ENCODE data around the gene XRCC5.
"Not testable (repeated sequence)": the region's sequence is repeated elsewhere in the genome, so short reads cannot be mapped to it uniquely, and the experiment has no call there.

Gene XRCC5

GRCh38 chr2:216205486-216205885 is 96.3 kb downstream of the XRCC5 start:
- no peak for DNase-seq

- no peak for DNase-seq
Measured at GRCh38 chr2:216206041-216206703, 97.0 kb downstream of the XRCC5 start.

GRCh38 chr2:216206821-216207220 is 97.7 kb downstream of the XRCC5 start:
- no peak for DNase-seq

DNA sequence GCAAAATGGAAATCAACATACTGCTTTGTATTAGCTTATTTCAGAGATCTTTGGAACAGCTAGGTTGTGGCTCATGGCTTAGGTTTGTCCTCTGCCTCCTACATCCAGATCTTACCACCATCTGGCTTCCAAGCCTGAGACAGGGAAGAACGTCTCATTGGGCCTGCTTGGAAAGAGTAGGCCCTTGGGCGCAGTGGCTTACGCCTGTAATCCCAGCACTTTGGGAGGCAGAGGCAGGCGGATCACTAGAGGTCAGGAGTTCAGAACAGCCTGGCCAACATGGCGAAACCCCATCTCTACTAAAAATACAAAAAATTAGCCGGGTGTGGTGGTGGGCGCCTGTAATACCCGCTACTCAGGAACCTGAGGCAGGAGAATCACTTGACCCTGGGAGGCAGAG is 99.5 kb downstream of the XRCC5 start:
- not testable (repeated sequence) for DNase-seq

DNA sequence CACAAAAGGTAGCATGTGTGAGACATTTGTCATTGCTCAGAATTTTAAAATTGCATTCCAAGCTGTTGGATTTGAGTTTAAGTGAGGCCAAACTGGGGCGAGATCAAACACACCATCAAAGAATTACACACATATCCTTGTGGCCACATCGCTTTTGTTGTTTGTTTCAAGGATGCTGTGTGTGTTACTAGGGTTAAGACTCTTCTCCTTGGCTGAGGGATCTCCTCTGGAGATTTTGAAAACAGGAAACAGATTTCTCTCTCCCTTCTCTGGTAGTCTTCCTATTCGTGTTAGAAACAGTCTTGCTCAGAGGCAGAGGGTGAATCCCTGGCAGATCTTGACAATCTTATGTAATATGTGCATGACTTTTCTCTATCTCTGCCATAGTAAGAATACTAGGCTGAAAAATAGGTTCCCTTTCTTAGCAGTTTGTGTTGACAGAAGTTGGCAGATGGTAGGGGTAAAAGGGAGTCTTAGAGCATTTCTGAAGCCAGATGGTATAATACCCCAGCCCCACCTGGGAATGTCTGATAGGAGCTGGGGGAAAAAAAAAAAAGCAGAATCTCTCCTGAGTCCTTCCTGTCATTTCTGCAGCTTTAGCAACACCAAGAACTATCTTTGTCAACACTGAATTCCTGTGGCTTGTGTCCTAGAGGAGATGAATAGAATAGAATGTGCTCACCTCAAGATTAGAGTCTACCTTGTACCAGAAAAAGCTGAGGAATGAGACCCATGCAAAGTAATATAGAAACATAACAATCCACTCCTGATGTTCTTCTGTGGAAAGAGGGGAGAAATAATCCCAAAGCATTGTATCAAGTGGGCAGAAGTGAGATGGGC is 101.8 kb downstream of the XRCC5 start:
- no peak for DNase-seq

- no peak for DNase-seq
Measured at GRCh38 chr2:216211614-216212145, 102.5 kb downstream of the XRCC5 start.

- no peak for DNase-seq
Measured at GRCh38 chr2:216214768-216215167, 105.6 kb downstream of the XRCC5 start.

GRCh38 chr2:216215658-216216390 is 106.7 kb downstream of the XRCC5 start:
- no peak for DNase-seq

GRCh38 chr2:216216951-216217903 is 108.1 kb downstream of the XRCC5 start:
- DNase-seq = no peak

- no peak for DNase-seq
Measured at GRCh38 chr2:216217904-216218260, 108.7 kb downstream of the XRCC5 start.

GRCh38 chr2:216219861-216220260 is 110.7 kb downstream of the XRCC5 start:
- DNase-seq = no peak

DNA sequence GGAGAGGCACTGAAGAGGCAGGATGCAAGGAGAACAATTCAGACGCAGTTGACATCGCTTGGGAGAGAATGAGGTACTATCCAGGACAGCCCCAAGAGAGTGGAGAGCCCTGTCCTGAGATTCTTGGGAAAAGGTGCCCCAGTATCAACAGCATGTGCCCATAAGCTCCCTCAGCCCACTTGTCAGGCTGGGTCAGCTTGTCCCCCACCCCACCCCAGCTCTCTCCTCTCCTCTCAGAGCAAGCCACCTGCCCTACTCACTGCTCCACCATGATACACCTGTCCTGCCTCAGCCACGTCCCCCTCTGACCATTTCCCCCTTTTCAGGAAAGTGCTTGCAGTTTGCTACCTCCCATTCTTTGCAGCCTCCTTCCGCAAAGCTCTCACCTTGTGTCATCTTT is 111.8 kb downstream of the XRCC5 start:
- DNase-seq = no peak

- DNase-seq = no peak
Measured at GRCh38 chr2:216221811-216222210, 112.7 kb downstream of the XRCC5 start.

DNA sequence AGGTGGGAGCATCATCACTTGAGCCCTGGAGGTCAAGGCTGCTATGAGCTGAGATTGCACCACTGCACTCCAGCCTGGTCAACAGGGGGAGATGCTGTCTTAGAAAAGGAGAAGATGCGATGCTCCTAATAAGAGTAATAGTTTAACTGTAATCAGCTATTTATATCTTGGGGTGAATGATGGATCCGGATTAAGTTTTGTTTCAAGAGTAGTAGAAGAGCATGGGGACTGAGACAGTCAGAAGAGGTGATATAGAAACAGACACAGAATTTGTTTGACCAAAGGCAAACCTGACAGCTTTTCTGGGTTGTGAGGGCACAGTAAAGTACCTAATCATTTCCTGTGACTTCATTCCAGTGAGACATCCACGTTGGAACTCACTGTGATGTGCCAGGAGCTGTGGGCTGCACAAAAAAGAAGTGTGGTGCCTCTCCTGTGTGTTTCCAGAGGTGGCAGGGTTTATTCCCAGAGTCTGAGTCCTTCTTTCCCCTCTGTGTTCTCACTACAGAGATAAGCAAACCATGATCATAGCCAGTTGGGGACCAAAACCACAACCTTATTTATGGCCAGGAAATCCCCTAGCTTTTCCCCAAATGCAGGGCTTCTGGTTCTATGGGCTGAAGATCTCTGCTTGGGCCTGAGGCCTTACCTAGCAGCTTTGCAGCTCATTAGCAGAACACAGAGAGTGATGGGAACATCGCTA is 113.7 kb downstream of the XRCC5 start:
- no peak for DNase-seq

- no peak for DNase-seq
Measured at GRCh38 chr2:216224388-216224787, 115.2 kb downstream of the XRCC5 start.

DNA sequence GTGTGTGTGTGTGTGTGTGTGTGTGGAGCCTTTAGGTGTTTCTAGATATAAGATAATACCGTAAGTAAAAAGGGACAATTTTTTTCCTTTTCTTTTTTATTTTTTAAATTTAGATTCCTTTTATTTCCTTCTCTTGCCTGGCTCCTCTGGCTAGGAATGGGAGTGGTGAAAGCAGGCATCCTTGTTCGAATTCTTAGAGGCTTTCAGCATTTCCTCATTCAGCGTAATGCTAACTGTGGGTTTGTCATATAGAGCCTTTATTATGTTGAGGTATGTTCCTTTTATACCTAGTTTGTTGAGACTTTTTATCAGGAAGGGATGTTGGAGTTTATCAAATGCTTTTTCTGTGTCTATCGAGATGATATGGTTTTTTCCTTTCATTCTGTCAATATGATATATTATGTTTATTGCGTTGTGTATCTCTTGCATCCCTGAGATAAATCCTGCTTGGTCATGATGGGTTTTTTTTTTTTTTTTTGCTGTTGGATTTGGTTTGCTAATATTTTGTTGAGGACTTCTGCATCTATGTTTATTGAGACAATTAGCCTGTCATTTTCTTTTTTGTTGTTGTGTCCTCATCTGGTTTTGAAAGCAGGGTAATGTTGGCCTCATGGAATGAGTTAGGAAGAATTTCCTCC is 120.2 kb downstream of the XRCC5 start:
- no peak for DNase-seq

DNA sequence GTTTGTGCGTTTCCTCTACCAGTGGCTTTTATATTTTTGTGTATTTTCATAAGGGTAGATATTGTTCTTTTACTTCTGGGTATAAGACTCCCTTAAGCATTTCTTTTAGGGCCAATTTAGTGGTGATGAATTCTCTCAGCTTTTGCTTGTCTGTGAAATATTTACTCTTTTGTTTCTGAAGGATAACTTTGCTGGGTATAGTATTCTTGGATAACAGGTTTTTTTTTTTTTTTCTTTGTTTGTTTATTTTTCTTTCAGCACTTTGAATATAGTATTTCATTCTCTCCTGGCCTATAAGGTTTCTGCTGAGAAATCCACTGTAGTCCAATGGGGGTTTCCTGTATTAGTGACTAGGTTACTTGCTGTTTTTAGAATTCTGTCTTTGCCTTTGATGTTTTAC is 122.7 kb downstream of the XRCC5 start:
- no peak for DNase-seq

DNA sequence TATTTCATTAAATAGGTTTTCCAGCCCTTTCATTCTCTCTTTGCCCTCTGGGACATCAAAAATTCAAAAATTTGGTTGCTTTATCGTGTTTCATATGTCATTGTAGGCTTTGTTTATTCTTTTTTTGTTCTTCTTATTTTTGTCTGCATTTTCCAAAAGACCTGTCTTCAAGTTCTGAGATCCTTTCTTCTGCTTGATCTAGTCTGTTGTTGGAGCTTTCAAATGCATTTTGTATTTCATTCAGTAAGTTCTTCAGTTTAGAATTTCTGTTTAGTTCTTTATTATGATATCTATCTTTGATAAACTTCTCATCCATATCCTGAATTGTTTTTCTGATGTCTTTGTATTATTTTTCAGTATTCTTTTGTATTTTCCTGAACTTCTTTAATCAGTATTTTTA is 123.6 kb downstream of the XRCC5 start:
- no peak for DNase-seq

DNA sequence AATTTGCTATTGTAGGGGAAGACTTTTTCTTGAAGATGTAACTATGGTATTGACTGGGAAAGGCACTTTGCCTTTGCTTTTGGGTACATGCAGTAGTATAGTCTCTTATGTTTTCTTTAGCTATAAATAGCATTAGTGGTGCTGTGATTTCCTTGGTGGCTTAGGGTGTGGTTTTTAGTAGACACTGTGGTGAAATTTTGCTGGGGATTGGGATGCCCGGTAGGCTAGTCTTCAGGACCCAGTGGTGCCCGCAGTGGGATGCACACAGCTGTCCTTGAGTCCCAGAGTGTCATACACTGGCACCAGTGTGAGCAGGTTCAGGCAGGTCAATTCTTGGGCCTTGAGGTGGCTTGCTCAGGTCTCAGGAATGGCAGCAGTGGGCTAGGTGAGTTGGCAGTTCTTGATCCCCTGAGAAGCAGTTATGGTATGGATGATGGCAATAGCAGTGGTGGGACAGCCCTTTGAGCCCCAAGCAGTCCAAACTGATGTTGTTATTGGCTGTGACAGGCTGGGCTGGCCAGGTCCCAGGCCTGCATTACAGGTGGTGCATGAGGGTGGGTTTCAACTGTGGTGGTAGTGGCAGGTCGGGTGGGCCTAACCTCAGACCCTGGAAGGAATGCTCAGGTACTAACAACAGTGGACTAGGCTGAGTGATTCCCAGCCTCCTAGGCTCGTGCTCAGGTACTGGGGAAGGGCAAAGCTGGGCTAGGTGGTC is 124.3 kb downstream of the XRCC5 start:
- no peak for DNase-seq

DNA sequence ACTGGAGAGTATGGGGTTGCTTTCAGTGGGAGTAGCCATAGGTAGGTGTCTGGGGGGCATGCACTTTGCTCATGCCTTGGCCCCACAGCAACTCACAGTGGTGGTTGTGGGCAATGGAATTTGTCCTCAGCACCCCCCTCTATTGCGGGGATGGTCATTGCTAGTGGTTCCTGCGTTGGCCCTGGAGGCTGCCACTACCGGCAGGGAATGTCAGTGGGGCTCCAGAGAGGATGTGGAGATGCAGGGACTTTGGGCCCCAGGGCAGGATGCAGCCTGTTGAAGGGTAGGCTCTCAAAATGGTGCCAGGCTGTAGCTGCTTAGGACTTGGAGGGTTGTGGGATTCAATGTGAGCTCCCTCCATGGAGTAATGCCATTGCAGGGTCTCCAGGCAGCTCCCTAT is 125.0 kb downstream of the XRCC5 start:
- DNase-seq = no peak
